GM18508 (cell line): ENCODE data around the gene ZNF502.
"Not testable (repeated sequence)": the region's sequence is repeated elsewhere in the genome, so short reads cannot be mapped to it uniquely, and the experiment has no call there.

ENCODE experiments used
- ATAC-seq: cut with Tn5 transposase; IDR thresholded peaks from one replicate; pipeline ENCODE4 v1.9.1; 2021; ENCODE audit warnings: moderate number of reproducible peaks; ENCODE audit not compliant: insufficient read depth, unreplicated experiment

Gene ZNF502

GRCh38 chr3:44712455-44713075 lies at the start of gene ZNF502:
Gene ZNF502 (plus strand): TSS chr3:44712660. CDS start chr3:44720262, 7,602 bp downstream.
- no peak for ATAC-seq

DNA sequence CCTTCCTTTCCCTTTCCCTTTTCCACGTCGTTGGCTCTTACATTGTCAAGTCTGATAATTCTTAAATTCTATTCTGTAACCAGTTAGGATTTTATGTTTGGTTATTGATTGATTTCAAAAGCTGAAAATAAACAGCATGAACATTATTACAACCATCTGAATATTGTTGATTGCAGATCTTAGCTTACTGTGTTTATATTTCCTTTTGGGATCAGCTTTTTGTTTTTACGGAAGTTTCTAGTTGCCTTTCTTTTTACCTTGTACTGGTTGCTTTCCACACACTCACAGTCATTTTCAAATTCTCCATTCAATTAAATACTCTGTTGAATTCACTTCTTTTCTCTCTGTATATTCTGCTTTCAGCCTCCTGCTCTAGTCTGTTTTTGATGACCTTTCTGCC lies 47.3 kb upstream of the ZNF502 start:
- ATAC-seq = no peak

DNA sequence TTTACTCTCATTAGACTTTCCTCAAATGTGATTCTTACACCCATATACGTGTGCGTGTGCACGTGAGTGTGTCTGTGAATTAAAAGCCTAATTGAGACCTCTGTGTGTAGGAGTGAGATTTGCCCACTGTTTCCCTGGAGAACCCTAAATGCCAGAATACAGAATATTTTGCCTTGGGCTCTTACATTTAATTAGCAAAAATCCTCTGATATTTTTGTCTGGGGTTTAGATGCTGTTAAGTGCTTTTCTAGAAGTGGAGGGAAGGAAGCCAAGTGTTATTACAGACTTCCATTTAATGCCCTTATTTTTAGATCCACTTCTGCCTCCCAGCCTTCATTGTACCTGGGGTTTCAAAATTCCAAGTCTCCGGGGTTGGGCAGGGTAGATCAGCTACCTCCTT lies 46.1 kb upstream of the ZNF502 start:
- ATAC-seq = no peak

GRCh38 chr3:44669760-44670159 lies 42.7 kb upstream of the ZNF502 start:
- ATAC-seq = no peak

DNA sequence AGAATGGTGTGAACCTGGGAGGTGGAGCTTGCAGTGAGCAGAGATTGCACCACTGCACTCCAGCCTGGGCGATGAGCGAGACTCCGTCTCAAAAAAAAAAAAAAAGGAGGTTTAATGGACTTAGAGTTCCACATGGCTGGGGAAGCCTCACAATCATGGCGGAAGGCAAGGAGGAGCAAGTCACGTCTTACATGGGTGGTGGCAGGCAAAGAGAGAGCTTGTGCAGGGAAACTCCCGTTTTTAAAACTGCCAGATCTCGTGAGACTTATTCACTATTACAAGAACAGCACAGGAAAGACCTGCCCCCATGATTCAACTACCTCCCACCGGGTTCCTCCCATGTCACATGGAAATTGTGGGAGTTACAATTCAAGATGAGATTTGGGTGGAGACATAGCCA lies 39.0 kb upstream of the ZNF502 start:
- not testable (repeated sequence) for ATAC-seq

DNA sequence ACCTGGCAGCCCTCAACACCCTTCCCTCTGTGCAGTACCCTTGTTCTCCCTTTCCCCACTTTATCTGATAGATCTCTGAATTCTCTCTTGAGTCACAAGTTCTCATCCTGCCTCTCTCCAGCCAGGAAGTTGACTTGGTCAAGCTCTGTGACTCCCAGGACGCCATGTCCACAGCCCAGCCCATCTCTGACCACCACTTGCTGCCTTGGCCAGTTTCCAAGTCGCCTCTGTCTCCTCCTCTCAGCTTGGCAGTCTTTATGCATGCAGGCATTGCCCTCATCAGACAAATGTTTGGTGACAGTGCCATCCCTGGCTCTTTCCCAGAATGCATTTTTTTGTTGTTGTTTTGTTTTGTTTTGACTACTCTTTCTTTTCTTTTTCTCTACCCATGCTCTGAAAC lies 38.2 kb upstream of the ZNF502 start:
- ATAC-seq = no peak

DNA sequence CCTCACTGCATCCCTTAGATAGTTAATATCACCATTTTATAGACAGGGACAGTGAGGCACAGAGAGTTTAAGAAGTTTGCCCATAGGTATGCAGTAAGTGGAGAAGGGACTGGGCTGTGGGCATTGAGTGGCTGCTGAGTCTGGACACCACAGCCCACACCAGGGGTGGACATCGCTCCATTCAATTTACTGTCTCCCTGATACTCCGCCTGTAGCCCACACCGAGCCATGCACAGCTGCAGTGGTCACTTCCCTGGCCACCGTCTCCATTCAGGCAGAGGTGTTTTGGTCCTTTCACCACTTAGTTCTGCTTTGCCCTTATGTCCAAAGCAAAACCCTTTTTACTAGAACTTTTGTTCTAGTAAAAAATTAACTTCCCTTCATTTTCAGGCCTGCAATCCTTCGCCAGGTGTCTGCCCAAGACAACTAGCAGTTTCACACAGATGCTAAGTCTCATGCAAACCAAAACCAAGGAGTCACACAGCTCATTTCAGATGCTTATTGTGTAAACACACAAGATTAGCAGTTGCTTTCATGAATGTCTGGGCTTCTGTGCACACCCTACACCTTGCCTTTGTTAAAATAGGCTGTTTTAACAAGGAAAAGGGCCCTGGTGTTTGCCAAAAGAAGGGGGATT lies 33.9 kb upstream of the ZNF502 start:
- no peak for ATAC-seq

DNA sequence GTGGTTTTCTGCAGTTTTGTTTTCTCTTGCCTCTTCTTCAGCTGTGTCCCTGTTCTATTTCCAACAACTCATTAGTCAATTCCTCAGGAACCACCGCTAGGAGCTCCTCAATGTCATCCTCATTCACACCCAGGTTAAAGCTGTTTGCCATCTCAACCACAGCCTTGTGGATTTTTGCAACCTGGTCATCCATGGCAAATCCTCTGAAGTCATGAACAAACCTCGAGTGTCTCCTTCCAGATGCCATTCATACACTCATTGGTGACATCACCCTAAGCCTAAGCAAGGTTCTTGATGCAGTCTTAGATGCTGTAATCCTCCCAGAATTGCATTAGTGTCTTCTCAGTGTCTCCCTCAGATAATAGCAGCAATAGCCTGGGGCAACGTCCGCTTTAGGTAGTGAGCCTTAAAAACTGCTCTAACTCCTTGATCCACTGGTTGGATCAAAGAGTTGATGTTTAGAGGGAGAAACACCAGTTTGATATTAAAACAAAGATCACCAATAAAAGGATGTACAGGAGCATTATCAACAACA lies 31.5 kb upstream of the ZNF502 start:
- ATAC-seq = no peak

GRCh38 chr3:44682182-44682896 lies 30.1 kb upstream of the ZNF502 start:
- no peak for ATAC-seq

DNA sequence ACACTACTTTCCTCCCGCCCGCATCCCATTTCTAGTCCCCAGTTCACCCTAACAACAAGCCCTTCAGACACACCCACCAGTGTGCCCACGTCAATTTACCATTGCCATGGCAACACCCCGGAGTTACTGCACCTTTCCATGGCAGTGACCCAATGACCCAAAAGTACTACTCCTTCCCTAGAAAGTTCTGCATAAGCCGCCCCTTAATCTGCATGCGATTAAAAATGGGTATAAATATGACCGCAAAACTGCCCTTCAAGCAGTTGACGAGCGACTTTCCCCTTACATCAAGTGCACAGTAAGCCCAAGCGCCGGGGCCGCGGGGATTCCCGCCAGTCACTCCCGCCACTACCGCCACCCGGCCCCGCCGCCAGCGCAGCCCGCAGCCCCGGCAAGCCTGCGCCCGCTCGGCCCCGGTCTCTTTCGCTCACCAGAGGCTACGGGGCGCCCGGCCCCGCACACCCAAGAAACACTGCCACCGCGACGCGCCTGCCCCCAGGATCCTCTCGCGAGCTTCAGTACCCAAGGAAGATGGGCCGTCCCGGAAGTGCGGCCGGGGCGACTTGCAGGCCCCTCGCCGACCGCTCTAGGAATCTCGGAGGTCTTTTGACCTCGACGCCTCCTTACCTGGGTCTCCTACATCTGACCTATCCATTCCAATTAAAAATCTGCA lies 27.2 kb upstream of the ZNF502 start:
- ATAC-seq = no peak

DNA sequence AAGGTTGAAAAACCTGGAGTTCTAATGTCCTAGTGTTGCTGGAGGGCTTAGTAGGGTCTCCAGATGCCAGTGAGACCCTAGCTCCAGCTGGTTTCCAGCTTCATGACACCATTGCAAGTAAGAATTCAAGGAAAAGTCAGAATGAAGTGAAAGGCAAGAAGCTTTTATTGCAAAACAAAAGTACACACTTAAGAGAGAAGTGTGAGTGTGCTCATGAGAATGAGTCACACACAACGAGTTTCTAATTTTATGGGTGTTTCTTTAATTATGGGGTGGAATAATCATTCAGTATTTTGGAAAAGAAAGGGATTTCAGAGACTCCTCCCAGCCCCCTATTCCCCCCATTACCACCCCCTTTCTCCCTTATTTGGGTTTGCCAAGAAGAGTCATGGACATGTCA lies 24.6 kb upstream of the ZNF502 start:
- no peak for ATAC-seq

- ATAC-seq = no peak
Measured at GRCh38 chr3:44721231-44722102, 9.0 kb downstream of the ZNF502 start.

- ATAC-seq = no peak
Measured at GRCh38 chr3:44722103-44722401, 9.6 kb downstream of the ZNF502 start.

GRCh38 chr3:44729384-44729910 lies 17.0 kb downstream of the ZNF502 start, which contains the start of gene ZNF501:
Gene ZNF501 (plus strand): TSS chr3:44729635. CDS start chr3:44734422, 4,787 bp downstream.
- ATAC-seq = no peak

GRCh38 chr3:44734646-44735168 lies 22.2 kb downstream of the ZNF502 start:
- ATAC-seq = no peak

- no peak for ATAC-seq
Measured at GRCh38 chr3:44761101-44761423, 48.6 kb downstream of the ZNF502 start.

GRCh38 chr3:44761424-44762169 lies 49.1 kb downstream of the ZNF502 start, which contains the start of the genes KIAA1143 and KIF15:
Gene KIAA1143 (minus strand): TSS chr3:44761619. CDS start chr3:44761602, 17 bp downstream.
Gene KIF15 (plus strand): TSS chr3:44761794. CDS start chr3:44761866, 72 bp downstream.
- ATAC-seq = peak; percentile 68

- no peak for ATAC-seq
Measured at GRCh38 chr3:44762170-44762677, 49.8 kb downstream of the ZNF502 start.
